HL-60 (cell line): ENCODE results near the gene FABP1.

Experiments used
- POLR2AphosphoS5 ChIP-seq: IDR thresholded peaks from 2 replicates; pipeline ENCODE4 v1.6.1; 2012; ENCODE audit warnings: low read depth
- TF ChIP-seq, protein P1 (sequence below): IDR thresholded peaks from one replicate; pipeline ENCODE4 v1.5.1; 2011; ENCODE audit warnings: low read length, control low read depth, inconsistent platforms; ENCODE audit not compliant: insufficient read depth
- TF ChIP-seq, protein P2 (sequence below): IDR thresholded peaks from 2 replicates; pipeline ENCODE4 v1.6.1; 2012; ENCODE audit warnings: low read depth; ENCODE audit not compliant: insufficient replicate concordance

DNA sequence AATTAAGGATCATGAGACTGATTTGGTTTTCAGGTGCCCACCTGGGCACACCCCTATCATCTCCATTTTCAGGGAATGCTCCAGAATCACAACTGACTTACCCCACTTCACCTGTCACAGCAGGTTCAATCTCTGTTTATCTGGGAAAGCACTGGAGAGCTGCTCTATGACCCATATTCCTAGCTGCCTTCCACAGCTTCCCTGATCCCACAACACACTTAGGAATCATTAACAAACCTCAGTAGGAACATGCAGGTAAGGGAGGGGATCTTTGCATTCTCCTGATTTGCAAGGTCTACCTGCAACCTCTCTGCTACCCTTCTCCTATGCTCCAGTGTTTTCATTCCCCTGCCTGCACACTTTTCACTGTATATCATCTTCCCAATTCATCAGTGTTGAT lies 18.7 kb upstream of the FABP1 start:
- TF ChIP-seq, protein P1, sequence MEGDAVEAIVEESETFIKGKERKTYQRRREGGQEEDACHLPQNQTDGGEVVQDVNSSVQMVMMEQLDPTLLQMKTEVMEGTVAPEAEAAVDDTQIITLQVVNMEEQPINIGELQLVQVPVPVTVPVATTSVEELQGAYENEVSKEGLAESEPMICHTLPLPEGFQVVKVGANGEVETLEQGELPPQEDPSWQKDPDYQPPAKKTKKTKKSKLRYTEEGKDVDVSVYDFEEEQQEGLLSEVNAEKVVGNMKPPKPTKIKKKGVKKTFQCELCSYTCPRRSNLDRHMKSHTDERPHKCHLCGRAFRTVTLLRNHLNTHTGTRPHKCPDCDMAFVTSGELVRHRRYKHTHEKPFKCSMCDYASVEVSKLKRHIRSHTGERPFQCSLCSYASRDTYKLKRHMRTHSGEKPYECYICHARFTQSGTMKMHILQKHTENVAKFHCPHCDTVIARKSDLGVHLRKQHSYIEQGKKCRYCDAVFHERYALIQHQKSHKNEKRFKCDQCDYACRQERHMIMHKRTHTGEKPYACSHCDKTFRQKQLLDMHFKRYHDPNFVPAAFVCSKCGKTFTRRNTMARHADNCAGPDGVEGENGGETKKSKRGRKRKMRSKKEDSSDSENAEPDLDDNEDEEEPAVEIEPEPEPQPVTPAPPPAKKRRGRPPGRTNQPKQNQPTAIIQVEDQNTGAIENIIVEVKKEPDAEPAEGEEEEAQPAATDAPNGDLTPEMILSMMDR: no peak
- TF ChIP-seq, protein P2, sequence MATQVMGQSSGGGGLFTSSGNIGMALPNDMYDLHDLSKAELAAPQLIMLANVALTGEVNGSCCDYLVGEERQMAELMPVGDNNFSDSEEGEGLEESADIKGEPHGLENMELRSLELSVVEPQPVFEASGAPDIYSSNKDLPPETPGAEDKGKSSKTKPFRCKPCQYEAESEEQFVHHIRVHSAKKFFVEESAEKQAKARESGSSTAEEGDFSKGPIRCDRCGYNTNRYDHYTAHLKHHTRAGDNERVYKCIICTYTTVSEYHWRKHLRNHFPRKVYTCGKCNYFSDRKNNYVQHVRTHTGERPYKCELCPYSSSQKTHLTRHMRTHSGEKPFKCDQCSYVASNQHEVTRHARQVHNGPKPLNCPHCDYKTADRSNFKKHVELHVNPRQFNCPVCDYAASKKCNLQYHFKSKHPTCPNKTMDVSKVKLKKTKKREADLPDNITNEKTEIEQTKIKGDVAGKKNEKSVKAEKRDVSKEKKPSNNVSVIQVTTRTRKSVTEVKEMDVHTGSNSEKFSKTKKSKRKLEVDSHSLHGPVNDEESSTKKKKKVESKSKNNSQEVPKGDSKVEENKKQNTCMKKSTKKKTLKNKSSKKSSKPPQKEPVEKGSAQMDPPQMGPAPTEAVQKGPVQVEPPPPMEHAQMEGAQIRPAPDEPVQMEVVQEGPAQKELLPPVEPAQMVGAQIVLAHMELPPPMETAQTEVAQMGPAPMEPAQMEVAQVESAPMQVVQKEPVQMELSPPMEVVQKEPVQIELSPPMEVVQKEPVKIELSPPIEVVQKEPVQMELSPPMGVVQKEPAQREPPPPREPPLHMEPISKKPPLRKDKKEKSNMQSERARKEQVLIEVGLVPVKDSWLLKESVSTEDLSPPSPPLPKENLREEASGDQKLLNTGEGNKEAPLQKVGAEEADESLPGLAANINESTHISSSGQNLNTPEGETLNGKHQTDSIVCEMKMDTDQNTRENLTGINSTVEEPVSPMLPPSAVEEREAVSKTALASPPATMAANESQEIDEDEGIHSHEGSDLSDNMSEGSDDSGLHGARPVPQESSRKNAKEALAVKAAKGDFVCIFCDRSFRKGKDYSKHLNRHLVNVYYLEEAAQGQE: no peak
- TF ChIP-seq POLR2AphosphoS5: no peak
